Hepatocyte (in vitro differentiated cells): ENCODE results near the gene WDR62.

Source experiments
- CTCF ChIP-seq: fragments of 200-600 bp; sonication (generic); IDR thresholded peaks from 2 replicates; pipeline ENCODE4 v1.5.1; 2016; ENCODE audit warnings: antibody characterized with exemption, mild to moderate bottlenecking; ENCODE audit not compliant: poor library complexity
- EZH2 ChIP-seq: fragments of 200-600 bp; sonication (generic); IDR thresholded peaks from 2 replicates; pipeline ENCODE4 v1.6.1; 2016; ENCODE audit warnings: antibody characterized with exemption, mild to moderate bottlenecking, borderline replicate concordance

- TF ChIP-seq CTCF, result no peak
- no peak for TF ChIP-seq EZH2
These were observed 24.8 kb downstream of the WDR62 start for GRCh38 chr19:36079389-36079945.
